ENCODE data around the gene ATF6.

The ATF6 gene

GRCh38 chr1:161981126-161981525 lies 215.0 kb downstream of the ATF6 start:
- no peak for DNase-seq

DNA sequence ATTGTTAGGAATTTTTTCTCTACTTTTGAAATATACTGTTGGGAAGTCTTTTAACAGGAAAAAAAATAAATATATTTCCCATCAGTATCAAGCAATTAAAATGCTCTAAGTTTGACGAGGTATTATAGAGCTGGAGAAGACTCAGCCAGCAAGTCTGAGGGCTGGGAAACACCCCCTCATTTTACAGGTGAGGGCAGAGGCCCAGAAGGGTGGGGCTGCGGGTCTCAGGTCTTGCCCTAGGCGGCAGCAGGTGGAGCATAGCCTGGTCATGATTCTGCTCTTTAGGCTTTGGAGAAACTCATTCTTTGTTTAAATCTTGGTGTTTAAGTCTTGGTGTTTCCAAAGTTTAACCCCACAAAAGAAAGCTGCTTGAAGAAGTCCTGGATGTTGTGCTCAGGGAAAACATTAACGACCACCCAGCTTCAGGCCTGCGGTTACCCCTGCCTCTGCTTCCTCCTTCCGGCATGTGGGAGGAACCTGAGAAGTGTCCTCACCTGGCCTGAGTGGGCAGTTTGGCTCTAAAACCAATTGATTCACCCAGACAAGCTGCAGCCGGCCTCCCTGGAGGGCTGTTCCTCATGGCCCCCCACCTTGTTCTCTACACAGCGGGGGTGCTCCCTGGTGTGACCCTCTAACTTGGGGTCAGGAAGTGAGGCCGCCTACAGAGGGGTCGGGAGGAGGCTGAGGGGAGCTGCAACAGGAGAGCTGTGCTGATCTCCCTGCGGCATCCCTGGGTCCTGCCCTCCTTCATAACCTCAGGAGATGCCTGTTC lies 215.8 kb downstream of the ATF6 start:
- no peak for DNase-seq

DNA sequence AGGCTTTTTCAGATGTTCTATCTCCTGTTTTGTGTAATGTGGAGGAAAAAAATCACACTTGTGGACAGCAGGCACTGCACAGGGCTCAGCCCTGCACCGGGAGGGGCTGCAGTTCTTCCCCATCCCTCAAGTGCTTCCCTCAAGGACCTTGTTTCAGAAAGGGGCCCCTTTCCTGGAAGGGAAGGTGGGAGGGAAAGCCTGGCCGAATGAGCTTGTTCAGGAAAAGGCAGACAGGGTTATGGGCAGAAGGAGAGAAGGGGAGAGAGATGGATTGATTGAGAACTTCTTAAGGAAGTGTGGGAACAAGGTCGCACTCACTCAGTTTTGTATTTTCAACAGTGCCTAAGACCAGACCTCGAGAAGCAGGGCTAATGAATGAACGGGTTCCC lies 216.4 kb downstream of the ATF6 start:
- DNase-seq, result no peak

- no peak for DNase-seq
Measured at GRCh38 chr1:161982917-161983316, 216.8 kb downstream of the ATF6 start.

DNA sequence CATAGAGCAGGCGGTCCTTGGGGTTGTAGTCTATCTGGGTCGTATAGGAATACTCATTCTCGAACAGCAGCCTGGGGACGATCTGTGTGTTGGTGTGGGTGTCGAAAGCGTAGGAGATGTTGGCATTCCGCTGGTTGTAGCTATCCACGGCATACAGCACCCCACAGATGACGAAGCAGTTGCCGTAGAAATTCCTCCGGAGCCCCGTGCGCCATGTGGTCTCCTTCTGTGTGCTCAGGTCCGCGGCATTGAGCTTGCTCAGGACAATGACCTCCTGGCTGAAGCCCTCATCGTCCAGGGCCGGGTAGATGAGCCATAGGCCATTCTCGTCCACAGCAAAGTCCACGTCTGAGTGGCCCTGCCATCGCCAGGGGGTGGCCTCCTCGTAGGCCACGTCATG lies 217.6 kb downstream of the ATF6 start:
- no peak for DNase-seq

GRCh38 chr1:161985301-161985822 lies 219.2 kb downstream of the ATF6 start:
- DNase-seq, result no peak

GRCh38 chr1:161986328-161986727 lies 220.2 kb downstream of the ATF6 start:
- peak; percentile 82 for DNase-seq

- no peak for DNase-seq
Measured at GRCh38 chr1:161987303-161987702, 221.2 kb downstream of the ATF6 start.

DNA sequence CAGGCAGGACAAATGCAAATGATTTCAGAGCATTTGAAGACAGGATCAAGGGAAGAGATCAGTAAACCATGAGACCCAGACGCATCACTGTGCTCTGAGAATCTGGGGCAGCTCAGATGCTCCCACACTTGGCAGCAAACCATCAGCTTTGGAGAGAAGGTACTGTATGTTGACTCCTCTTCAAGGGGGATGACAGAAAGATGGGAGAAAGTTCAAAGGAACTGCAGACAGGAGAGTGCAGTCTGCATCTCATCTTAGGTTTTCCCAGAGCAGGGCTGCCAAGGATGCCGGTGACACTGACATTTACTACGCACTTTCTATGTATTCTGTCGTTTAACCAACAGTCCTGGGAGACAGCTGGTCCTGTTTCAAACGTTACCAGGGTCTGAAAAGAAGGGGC lies 221.8 kb downstream of the ATF6 start:
- DNase-seq, result no peak

GRCh38 chr1:161988413-161988812 lies 222.3 kb downstream of the ATF6 start:
- DNase-seq, result no peak

- no peak for DNase-seq
Measured at GRCh38 chr1:161989108-161989507, 223.0 kb downstream of the ATF6 start.

- DNase-seq, result no peak
Measured at GRCh38 chr1:161989786-161990185, 223.7 kb downstream of the ATF6 start.

- no peak for DNase-seq
Measured at GRCh38 chr1:161993576-161993975, 227.5 kb downstream of the ATF6 start.

DNA sequence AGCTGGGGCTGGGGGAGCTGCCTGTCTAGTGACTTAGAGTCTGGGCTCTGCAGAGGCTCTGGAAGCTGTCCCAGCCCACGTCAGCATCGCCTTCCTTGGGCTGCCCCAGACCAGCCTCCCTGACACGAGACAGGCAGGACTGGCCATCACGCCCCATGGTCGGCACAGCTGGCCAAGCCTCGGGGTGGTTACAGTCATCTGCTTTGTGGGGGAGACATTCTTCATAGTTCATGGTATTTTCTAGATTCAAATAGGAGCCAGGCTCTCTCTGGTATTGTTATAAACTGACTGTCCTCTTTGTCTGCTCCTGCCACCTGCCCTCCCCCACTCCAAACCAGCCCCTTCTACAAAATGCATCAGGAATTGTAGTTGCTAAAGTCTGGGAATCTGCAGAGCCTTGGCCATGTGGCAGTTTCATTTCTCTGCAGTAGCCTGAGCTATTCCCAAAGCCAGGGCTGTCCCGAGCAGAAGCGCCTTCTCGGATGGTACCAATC lies 228.1 kb downstream of the ATF6 start:
- peak; percentile 70 for DNase-seq

- DNase-seq, result no peak
Measured at GRCh38 chr1:161997152-161997551, 231.0 kb downstream of the ATF6 start.

DNA sequence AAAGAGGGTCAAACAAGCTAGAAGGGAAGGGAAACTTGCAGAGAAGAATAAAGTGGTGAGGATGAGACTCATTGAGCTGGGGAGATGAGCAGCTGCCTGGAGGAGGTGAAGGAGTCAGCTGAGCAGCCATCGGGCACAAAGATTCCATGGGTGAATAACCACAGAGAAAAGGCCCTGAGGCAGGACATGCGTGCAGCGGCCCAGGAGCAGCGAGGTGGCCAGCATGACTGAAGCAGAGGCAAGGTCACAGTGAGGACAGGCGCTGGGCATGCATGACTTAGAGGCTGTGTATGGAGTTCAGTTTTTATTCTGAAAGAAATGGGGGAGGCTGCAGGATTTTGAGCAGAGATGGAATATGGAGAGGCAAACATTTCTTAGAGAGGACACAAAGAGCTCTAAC lies 232.7 kb downstream of the ATF6 start:
- no peak for DNase-seq

DNA sequence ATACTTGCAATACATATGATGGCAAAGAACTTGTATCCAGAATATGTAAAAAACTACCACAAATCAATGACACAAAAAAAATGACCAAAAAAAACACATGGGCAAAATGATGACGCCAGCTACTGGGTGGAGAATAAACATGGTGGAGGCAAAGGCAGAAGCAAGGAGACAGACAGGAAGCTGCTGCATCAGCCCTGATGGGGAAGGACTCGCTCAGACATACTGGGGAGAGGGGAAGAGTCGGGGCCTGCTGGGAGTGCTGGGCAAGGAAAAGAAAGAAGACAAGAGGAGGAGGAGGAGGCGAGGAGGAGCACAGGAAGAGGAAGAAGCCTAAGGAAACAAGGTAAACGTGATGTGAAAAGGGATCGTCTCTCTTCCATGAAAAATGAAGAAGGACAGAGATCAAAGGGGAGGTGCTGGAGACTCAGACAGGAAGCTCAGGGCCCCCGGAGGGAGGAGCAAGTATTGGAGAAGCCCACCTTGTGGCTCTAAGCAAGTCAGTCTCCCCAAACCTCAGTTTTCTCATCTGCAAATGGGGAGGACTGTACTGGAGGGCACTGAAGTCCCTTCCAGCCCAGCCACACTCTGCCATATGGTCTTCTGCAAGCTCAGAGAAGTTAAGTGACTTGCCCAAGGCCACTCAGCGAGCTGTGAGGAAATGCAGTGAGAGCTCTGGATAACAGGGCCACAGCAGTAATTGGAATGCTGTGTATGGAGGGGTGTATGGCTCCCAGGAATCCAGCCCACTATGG lies 233.4 kb downstream of the ATF6 start:
- no peak for DNase-seq

- no peak for DNase-seq
Measured at GRCh38 chr1:162000053-162000420, 233.9 kb downstream of the ATF6 start.

GRCh38 chr1:162003061-162003829 lies 237.1 kb downstream of the ATF6 start:
- peak; percentile 82 for DNase-seq

DNA sequence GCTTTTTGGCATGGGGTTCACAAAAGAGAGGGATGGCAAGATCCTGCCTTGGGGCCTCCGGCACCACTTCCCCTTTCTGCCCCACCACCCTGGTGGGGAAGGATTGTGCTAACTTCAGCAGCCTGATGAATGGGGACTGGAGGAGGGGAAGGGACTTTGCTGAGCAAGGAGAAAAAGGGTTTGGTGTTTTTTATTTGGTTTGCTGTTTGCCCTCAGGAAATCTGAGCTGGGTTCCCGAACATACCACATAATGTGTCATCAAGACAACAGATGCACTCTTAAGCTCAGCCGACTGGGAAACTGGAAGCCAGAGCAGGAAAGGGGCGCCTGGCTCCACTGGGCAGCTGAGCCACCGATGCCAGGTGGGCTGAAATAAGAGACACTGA lies 237.7 kb downstream of the ATF6 start:
- DNase-seq, result no peak

GRCh38 chr1:162004441-162004950 lies 238.4 kb downstream of the ATF6 start:
- DNase-seq, result no peak

DNA sequence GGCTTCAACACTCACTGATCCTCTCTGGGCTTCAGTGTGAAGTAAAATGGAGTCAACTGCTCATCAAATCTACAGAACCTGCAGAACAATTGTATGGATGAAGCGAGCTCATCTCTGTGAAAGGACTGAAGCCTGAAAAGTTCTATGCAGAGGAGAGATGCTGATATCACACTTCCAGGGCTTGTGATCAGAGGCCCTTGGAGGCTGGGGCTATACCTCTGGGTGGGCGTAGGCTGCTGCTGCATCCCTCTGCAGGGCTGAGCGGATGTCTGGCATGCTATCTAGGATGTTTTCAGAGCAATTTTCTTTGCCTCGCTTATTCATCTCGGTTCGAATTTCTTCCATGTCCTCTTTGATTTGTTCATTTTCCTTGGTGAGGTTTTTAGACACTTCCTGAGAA lies 240.0 kb downstream of the ATF6 start:
- no peak for DNase-seq

- DNase-seq, result no peak
Measured at GRCh38 chr1:162007466-162007865, 241.3 kb downstream of the ATF6 start.

Data from right forelimb (tissue), 1 donor.